ENCODE data around the gene ZNF385A. TPM values are rescaled to one million over a fixed set of nuclear protein-coding genes. Genes with fewer than 3 reads are reported as not detected.

Gene ZNF385A
- total RNA-seq, 4 donors from 2014 or later = 8.8 to 53.9 (median 21.1) TPM

- no peak for TF ChIP-seq CTCF (IDR thresholded peaks at IDR 0.05; ENCODE audit: low read depth)
Observed at GRCh38 chr12:54385251-54385914, 850 bp upstream of the ZNF385A start.

GRCh38 chr12:54383041-54383609 lies 1.4 kb downstream of the ZNF385A start:
- no peak for TF ChIP-seq CTCF (IDR thresholded peaks at IDR 0.05; ENCODE audit: low read depth)

GRCh38 chr12:54381136-54381535 lies 3.4 kb downstream of the ZNF385A start:
- TF ChIP-seq CTCF (IDR thresholded peaks at IDR 0.05; ENCODE audit: low read depth) = no peak

GRCh38 chr12:54379398-54380201 lies 4.9 kb downstream of the ZNF385A start:
- TF ChIP-seq CTCF (IDR thresholded peaks at IDR 0.05; ENCODE audit: low read depth) = no peak

- TF ChIP-seq CTCF (IDR thresholded peaks at IDR 0.05; ENCODE audit: low read depth) = no peak
Observed at GRCh38 chr12:54378796-54379397, 5.6 kb downstream of the ZNF385A start.

GRCh38 chr12:54377797-54378515 lies 6.6 kb downstream of the ZNF385A start:
- no peak for TF ChIP-seq CTCF (IDR thresholded peaks at IDR 0.05; ENCODE audit: low read depth)

Data from subcutaneous adipose tissue (tissue), 4 donors.